ENCODE data around the gene CNNM3.

- TF ChIP-seq CTCF (IDR thresholded peaks at IDR 0.05; ENCODE audit: insufficient read depth, low read depth, low read length) (no peak), EZH2 (IDR thresholded peaks at IDR 0.05; ENCODE audit: insufficient read depth, low read length) (no peak)
These were observed 7.8 kb upstream of the CNNM3 start for GRCh38 chr2:96808176-96808837.

Data from astrocyte (in vitro differentiated cells and primary cell).